HG03196 (cell line): ENCODE results near the gene ABHD12B.

Experiments used
- ATAC-seq: cut with Tn5 transposase; IDR thresholded peaks from one replicate; pipeline ENCODE4 v1.9.1; 2021; ENCODE audit not compliant: unreplicated experiment

Gene ABHD12B

DNA sequence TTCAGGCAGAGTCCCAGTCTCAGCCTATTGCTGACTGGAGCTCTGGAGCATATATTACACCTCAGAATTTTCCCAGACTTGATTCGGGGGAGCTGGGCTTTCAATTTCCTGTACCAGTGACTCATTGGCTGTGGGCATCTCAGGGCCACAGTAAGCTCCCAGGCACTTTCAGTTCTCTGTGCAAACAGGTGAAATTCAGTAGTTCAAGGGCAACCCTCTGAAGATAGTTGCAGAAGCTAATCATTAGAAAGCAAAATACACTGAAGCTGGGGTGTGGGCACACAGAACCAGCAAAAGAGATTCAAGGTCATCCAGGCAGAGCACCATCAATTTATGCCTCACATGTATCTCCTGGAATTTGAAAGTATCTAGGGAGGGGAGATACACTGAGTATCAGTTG lies 32.8 kb upstream of the ABHD12B start:
- no peak for ATAC-seq

- no peak for ATAC-seq
Observed at GRCh38 chr14:50839691-50840090, 32.2 kb upstream of the ABHD12B start.

GRCh38 chr14:50844391-50844790 lies 27.5 kb upstream of the ABHD12B start:
- ATAC-seq: no peak

DNA sequence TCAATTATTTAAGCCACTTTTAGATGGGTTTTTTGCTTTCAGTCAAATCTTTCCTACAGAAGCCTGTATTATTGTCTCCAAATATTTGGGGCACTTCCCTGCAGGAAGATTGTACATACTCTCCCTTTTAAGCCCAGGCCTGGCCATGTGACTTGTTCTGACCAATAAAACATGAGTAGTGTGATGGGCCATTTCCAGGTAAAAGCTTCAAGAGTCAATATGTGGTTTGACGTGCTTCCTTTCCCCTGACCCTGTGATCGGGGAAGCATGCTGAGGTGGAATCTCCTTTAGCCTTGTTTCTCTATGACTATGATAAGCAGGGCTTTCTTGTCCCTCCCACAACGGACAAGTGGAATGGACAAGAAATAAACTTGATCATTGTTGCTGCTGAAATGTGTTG lies 26.7 kb upstream of the ABHD12B start:
- no peak for ATAC-seq

DNA sequence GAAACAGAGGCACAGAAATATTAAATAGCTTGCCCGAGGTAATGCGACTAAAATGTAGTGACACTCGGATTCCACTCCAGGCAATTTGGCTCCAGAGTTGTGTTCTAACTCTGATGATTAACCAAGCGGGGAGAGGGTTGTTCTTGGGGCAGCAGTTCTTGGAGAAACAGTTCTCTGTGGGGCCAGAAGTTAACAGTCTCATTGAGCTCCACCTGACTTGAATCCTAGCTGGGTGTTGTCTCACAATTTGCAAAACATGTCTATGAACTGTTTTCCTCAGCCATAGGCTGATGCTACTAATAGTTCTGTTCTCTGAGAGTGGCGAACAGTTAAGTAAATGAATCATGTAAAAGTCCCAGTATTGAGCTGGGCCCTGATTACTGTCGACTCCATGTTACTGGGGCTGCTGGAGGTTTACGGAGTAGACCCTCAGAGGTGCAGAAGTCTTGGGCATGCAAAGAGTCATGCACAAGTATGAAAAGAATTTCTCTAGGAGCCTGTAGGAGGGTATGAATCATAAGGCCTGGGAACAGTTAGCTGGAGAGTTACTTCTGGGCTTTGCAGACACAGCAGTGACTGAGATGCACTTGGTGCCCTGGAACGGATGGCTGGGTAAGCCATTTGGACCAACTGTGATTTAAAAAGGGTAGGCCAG lies 25.5 kb upstream of the ABHD12B start:
- no peak for ATAC-seq

DNA sequence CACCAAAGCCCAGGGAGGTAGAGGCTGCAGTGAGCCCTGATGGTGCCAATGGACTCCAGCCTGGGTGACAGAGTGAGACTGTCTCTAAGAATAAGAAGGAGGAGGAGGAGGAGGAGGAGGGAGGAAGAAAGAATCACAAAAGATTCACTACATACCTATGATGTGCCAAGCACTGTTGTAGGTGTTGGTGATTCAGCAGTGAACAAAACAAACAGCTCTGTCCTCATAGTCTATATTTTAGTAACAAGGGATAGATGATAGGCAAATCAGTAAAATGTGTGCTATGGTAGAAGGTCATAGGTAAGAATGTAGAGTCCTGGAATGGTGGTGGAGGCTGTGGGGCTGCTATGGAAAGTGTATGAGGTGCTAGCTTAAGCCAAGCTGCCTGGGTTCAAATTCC lies 18.0 kb upstream of the ABHD12B start:
- ATAC-seq: no peak

DNA sequence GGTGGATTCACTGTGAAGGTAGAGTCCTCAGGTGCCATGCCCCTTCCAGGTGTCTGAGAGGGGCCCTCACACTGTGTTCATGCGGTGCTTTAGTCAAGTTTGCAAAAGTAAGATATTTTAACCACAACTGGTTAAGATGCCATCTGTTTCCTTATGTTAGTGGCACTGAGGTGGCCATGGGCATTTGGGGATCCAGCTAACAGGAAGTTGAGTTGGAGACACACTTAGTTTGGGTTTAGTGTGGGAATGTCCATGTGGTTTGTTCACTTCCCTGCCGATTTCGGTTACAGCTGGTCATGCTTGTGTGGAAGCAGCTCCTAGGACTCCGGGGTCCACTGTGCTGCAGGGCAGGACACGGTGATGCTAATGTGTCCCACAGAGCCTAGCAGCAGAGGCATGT lies 17.3 kb upstream of the ABHD12B start:
- no peak for ATAC-seq

DNA sequence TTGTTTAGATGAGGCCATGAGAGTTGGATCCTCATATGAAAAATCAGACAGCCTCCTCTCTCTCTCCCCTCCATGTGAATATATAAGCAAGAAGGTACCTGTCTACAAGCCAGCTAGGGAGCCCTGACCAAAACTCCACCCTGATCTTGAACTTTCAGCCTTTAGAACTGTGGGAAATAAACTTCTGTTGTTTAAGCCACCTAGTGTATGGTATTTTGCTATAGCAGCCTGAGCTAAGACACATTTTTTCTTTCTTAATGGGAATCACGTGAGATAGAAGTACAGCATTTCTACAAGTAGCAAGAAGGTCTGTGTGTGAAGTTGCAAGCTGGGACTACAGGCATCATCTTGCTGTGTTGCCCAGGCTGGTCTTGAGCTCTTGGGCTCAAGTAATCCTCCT lies 16.3 kb upstream of the ABHD12B start:
- no peak for ATAC-seq

DNA sequence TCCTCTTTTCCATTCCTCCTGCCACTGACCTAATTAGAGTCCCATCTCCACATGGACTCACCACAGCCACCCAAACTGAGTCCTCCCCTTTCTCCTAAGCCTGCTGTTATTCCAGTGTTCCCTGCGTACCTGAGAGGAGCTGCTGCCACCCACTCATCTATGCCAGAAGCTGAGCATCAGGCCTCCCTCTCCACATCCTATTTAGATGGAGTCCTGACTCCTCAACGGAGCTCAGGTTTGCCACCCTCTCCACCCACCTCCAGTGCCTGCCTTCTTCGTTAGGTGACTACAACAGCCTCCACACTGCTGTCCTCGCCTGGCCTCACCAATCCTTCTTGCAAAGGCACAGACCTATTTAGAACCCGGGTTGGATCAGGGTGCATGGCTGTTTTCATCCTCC lies 15.2 kb upstream of the ABHD12B start:
- ATAC-seq: no peak

GRCh38 chr14:50859296-50859624 lies 12.6 kb upstream of the ABHD12B start:
- peak; percentile 5 for ATAC-seq

- peak; percentile 55 for ATAC-seq
Observed at GRCh38 chr14:50860478-50861086, 11.3 kb upstream of the ABHD12B start.

- no peak for ATAC-seq
Observed at GRCh38 chr14:50862036-50862570, 9.8 kb upstream of the ABHD12B start.

- ATAC-seq: no peak
Observed at GRCh38 chr14:50864237-50864636, 7.6 kb upstream of the ABHD12B start.

- no peak for ATAC-seq
Observed at GRCh38 chr14:50864946-50865345, 6.9 kb upstream of the ABHD12B start.

- ATAC-seq: no peak
Observed at GRCh38 chr14:50865391-50866076, 6.3 kb upstream of the ABHD12B start.

DNA sequence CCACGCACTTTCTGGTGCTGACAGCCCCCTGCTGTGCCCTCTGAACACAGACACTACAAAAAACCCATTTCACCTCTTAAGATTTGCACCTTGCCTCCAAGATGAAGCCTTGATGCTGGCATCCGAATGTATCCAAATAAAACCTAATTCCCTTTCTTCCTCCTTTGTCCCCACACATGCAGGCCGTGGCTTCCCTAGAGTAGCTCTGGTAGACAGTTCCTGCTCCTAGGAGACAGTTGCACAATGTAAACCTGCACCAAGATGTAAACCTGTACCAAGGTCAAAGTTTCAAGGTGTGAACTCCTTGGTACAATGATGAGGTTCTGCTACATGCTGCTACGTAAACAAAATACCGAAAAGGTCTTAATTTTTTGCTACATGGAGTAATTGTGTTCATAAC lies 625 bp upstream of the ABHD12B start:
- no peak for ATAC-seq

GRCh38 chr14:50874757-50875156 lies 2.9 kb downstream of the ABHD12B start:
- no peak for ATAC-seq

- peak; percentile 87 for ATAC-seq
Observed at GRCh38 chr14:50875359-50876070, 3.7 kb downstream of the ABHD12B start.

DNA sequence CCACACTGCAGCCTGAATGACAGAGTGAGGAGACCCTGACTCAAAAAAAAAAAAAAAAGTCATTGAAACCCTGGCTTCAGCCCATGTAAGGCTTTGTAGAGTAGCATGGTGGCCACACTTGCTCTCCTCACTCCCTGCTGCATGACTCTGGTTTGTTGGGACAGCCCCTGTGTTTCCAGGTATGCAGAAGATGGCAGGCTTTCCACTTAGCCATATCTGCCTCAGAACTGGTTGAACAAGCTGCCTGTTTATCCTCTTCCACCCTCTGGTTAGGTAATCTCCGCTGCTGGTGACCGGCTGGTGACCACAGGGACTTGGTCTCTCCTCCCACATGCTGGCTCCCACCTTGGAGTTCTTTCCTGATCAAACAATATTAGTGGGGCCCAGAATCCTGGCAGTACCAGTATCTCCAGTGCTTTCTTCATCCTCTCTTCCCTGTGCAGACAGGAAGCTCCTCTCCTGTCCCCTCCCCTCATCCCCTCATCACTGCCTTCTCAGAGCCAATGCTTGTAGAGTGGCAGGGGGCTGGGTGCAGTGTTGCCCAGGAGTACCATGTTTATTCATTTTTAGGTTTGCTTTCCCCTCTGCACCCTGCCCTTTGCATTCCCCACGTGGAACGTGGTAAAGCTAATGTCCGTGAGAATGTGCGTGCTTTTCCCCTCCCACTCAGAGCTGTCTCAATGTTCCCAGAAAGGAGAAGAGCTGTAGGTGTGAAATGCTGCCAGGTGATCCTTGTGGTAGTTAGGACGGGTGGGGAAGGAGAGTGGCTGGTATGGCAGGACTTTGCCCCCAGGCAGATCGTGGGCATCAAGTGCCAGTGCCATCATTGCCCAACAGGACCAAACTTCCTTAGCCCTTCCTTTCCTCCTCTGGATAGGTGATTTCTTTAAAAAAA lies 11.3 kb downstream of the ABHD12B start:
- no peak for ATAC-seq

- no peak for ATAC-seq
Observed at GRCh38 chr14:50883827-50884197, 12.0 kb downstream of the ABHD12B start.

DNA sequence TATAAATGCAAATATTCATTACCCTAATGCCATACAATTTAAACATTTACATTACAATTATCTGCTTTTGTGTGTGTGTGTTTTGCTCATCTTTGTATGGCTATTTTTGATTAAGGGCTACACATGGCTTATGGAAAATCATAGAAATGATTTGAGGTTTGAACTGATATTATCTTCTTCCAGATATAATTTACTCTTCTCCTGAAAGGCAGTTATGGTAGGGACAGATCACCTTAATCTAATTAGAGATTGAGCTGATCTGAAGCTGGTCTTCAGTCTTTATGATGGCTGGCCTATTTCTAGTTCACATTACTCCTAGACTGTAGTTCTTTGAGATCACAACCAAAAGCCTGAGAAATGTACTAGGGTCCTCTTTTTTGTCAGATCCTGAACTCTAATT lies 15.6 kb downstream of the ABHD12B start:
- no peak for ATAC-seq
